WERI-Rb-1 (cell line): ENCODE results near the gene CEBPA.

Source experiments
- DNase-seq: peaks from one replicate; pipeline ENCODE4 v3.0.0-alpha.2; 2020
- H3K27ac ChIP-seq: fragments of 250-450 bp; sonication (Bioruptor Pico); 2 replicates; pipeline ENCODE4 v1.5.1; 2020; ENCODE audit warnings: mild to moderate bottlenecking, moderate library complexity
- H3K27me3 ChIP-seq: fragments of 250-450 bp; sonication (Bioruptor Pico); 2 replicates; pipeline ENCODE4 v1.5.1; 2021; ENCODE audit warnings: mild to moderate bottlenecking, low read depth, moderate library complexity; ENCODE audit not compliant: insufficient read depth, severe bottlenecking
- H3K36me3 ChIP-seq: fragments of 250-450 bp; sonication (Bioruptor Pico); 2 replicates; pipeline ENCODE4 v1.5.1; 2020; ENCODE audit warnings: mild to moderate bottlenecking, moderate library complexity
- H3K4me3 ChIP-seq: 2 replicates; pipeline ENCODE4 v1.5.1; 2011; ENCODE audit warnings: low read depth, mild to moderate bottlenecking, control low read depth, low read length
- H3K9me3 ChIP-seq: fragments of 250-450 bp; sonication (Bioruptor Pico); 2 replicates; pipeline ENCODE4 v1.5.1; 2021; ENCODE audit warnings: mild to moderate bottlenecking, moderate library complexity; ENCODE audit not compliant: severe bottlenecking
- TF ChIP-seq, protein P1 (sequence below): IDR thresholded peaks from 2 replicates; pipeline ENCODE4 v1.5.1; 2011; ENCODE audit warnings: low read depth, mild to moderate bottlenecking, control low read depth, inconsistent platforms, low read length

CEBPA gene

GRCh38 chr19:33346665-33347064 is 44.3 kb upstream of the CEBPA start:
- Histone ChIP-seq H3K4me3 (no peak overlapping the region), H3K9me3 (no peaks in the 10 kb centered on the region), H3K36me3 (no peaks in the 10 kb centered on the region), H3K27me3 (no peaks in the 10 kb centered on the region), H3K27ac (no peak overlapping the region)
- no peak for DNase-seq
- TF ChIP-seq, protein P1, sequence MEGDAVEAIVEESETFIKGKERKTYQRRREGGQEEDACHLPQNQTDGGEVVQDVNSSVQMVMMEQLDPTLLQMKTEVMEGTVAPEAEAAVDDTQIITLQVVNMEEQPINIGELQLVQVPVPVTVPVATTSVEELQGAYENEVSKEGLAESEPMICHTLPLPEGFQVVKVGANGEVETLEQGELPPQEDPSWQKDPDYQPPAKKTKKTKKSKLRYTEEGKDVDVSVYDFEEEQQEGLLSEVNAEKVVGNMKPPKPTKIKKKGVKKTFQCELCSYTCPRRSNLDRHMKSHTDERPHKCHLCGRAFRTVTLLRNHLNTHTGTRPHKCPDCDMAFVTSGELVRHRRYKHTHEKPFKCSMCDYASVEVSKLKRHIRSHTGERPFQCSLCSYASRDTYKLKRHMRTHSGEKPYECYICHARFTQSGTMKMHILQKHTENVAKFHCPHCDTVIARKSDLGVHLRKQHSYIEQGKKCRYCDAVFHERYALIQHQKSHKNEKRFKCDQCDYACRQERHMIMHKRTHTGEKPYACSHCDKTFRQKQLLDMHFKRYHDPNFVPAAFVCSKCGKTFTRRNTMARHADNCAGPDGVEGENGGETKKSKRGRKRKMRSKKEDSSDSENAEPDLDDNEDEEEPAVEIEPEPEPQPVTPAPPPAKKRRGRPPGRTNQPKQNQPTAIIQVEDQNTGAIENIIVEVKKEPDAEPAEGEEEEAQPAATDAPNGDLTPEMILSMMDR = no peak

- Histone ChIP-seq H3K27ac (no peak overlapping the region), H3K9me3 (no peaks in the 10 kb centered on the region), H3K4me3 (no peak overlapping the region), H3K36me3 (no peaks in the 10 kb centered on the region), H3K27me3 (peaks cover 7% of the 10 kb centered on the region)
- DNase-seq = no peak
- TF ChIP-seq, protein P1 = no peak
These were observed 42.8 kb upstream of the CEBPA start for GRCh38 chr19:33345163-33345562.

GRCh38 chr19:33344573-33344925 is 42.2 kb upstream of the CEBPA start:
- no peaks in the 10 kb centered on the region for H3K36me3 ChIP-seq
- H3K27me3 ChIP-seq = peaks cover 9% of the 10 kb centered on the region
- no peak overlapping the region for H3K27ac ChIP-seq
- no peak for DNase-seq
- H3K9me3 ChIP-seq = no peaks in the 10 kb centered on the region
- H3K4me3 ChIP-seq = no peak overlapping the region
- TF ChIP-seq, protein P1 = no peak

DNA sequence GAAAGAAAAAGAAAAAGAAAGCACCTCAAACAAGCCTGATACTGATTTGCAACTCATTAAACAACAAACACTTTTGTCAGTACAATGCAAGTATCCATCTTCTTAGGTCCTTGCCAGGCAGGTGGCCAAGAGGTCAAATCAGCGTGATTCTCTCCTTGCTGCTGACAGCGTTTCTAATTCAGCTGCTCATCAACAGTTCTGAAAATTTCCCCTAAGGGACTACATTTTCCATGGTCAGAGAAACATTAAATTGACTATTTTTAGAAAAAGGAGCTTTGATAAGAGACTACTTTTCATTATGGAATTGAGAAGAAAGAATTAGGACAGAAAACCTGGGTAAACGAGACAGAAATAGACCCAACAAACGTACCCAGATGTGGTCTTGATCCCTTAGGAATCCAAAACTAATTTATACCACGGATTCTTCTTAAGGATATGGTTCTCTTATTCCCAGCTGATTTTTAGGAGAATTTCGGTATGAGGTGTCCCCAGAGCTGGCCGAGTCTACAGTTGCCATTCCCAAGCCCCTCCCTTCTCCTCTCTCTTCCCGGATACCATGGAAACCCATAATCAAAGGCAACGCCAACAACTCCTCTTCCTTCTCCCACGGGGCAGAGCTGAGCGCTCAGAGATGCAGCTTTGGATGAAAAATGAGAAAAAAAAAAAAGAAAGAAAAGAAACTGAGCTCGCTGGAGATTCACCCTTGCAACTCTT is 41.7 kb upstream of the CEBPA start:
- Histone ChIP-seq H3K27me3 (peaks cover 9% of the 10 kb centered on the region), H3K4me3 (no peak overlapping the region), H3K9me3 (no peaks in the 10 kb centered on the region), H3K36me3 (no peaks in the 10 kb centered on the region), H3K27ac (no peak overlapping the region)
- TF ChIP-seq, protein P1 = no peak
- DNase-seq = no peak

- no peaks in the 10 kb centered on the region for H3K9me3 ChIP-seq
- TF ChIP-seq, protein P1 = no peak
- no peak overlapping the region for H3K27ac ChIP-seq
- H3K36me3 ChIP-seq = no peaks in the 10 kb centered on the region
- DNase-seq = no peak
- peaks cover 9% of the 10 kb centered on the region for H3K27me3 ChIP-seq
- H3K4me3 ChIP-seq = no peak overlapping the region
These were observed 41.0 kb upstream of the CEBPA start for GRCh38 chr19:33343301-33343700.

- TF ChIP-seq, protein P1 = no peak
- H3K36me3 ChIP-seq = no peaks in the 10 kb centered on the region
- peaks cover 9% of the 10 kb centered on the region for H3K27me3 ChIP-seq
- DNase-seq = no peak
- no peak overlapping the region for H3K27ac ChIP-seq
- H3K4me3 ChIP-seq = no peak overlapping the region
- H3K9me3 ChIP-seq = no peaks in the 10 kb centered on the region
These were observed 38.7 kb upstream of the CEBPA start for GRCh38 chr19:33340991-33341390.
